ENCODE data around the gene LRMDA.

GRCh38 chr10:75497997-75498883, 66.8 kb downstream of the LRMDA start:
- TF ChIP-seq, protein P1, sequence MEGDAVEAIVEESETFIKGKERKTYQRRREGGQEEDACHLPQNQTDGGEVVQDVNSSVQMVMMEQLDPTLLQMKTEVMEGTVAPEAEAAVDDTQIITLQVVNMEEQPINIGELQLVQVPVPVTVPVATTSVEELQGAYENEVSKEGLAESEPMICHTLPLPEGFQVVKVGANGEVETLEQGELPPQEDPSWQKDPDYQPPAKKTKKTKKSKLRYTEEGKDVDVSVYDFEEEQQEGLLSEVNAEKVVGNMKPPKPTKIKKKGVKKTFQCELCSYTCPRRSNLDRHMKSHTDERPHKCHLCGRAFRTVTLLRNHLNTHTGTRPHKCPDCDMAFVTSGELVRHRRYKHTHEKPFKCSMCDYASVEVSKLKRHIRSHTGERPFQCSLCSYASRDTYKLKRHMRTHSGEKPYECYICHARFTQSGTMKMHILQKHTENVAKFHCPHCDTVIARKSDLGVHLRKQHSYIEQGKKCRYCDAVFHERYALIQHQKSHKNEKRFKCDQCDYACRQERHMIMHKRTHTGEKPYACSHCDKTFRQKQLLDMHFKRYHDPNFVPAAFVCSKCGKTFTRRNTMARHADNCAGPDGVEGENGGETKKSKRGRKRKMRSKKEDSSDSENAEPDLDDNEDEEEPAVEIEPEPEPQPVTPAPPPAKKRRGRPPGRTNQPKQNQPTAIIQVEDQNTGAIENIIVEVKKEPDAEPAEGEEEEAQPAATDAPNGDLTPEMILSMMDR (IDR thresholded peaks at IDR 0.05) = no peak
- TF ChIP-seq POLR2A (IDR thresholded peaks at IDR 0.05) = no peak
